ENCODE measurements around the gene DEGS2.

GRCh38 chr14:100122481-100123223, 36.8 kb downstream of the DEGS2 start:
- TF ChIP-seq CTCF (conservative IDR thresholded peaks at IDR 0.05) (no peak), EZH2 (IDR thresholded peaks at IDR 0.05; ENCODE audit: low read depth) (no peak)
